Activated naive CD8-positive, alpha-beta T cell treated with anti-CD3 and anti-CD28 coated beads, Interleukin-2, amount 50 U/mL, for 24 hours (primary cell): ENCODE data around the gene HOMER2.
"Not testable (repeated sequence)": the region's sequence is repeated elsewhere in the genome, so short reads cannot be mapped to it uniquely, and the experiment has no call there.

Experiments
- ATAC-seq: fragments of 150-1000 bp; cut with Tn5 transposase; one replicate; pipeline ENCODE4 v1.10.0; 2021
- DNase-seq: peaks from one replicate; pipeline ENCODE4 v3.0.0; 2021
- H3K27ac Mint-ChIP-seq: one replicate; pipeline ENCODE4 v1.8.0; 2021; ENCODE audit warnings: mild to moderate bottlenecking, mixed read lengths
- H3K27me3 Mint-ChIP-seq: one replicate; pipeline ENCODE4 v1.8.0; 2021; ENCODE audit warnings: mixed read lengths
- H3K36me3 Mint-ChIP-seq: one replicate; pipeline ENCODE4 v1.8.0; 2021; ENCODE audit warnings: low read depth, mixed read lengths
- H3K4me1 Mint-ChIP-seq: one replicate; pipeline ENCODE4 v1.8.0; 2021; ENCODE audit warnings: mixed read lengths
- H3K4me3 Mint-ChIP-seq: one replicate; pipeline ENCODE4 v1.8.0; 2021; ENCODE audit warnings: mild to moderate bottlenecking, moderate library complexity, mixed read lengths
- H3K9me3 Mint-ChIP-seq: one replicate; pipeline ENCODE4 v1.8.0; 2021; ENCODE audit warnings: mixed read lengths

The HOMER2 gene

GRCh38 chr15:82839136-82839535 is 113.4 kb downstream of the HOMER2 start:
- Mint-ChIP-seq H3K27ac (no peak overlapping the region), H3K36me3 (peaks cover 31% of the 10 kb centered on the region), H3K27me3 (no peaks in the 10 kb centered on the region), H3K9me3 (peaks cover 3% of the 10 kb centered on the region), H3K4me3 (no peak overlapping the region), H3K4me1 (peaks cover 5% of the 10 kb centered on the region)
- DNase-seq (no peak), ATAC-seq (no peak)

- peaks cover 37% of the 10 kb centered on the region for H3K36me3 Mint-ChIP-seq
- peaks cover 3% of the 10 kb centered on the region for H3K9me3 Mint-ChIP-seq
- no peaks in the 10 kb centered on the region for H3K27me3 Mint-ChIP-seq
- peaks cover 2% of the 10 kb centered on the region for H3K4me1 Mint-ChIP-seq
- H3K4me3 Mint-ChIP-seq: no peak overlapping the region
- ATAC-seq: no peak
- DNase-seq: no peak
- no peak overlapping the region for H3K27ac Mint-ChIP-seq
These were observed 114.3 kb downstream of the HOMER2 start for GRCh38 chr15:82838096-82838735.

DNA sequence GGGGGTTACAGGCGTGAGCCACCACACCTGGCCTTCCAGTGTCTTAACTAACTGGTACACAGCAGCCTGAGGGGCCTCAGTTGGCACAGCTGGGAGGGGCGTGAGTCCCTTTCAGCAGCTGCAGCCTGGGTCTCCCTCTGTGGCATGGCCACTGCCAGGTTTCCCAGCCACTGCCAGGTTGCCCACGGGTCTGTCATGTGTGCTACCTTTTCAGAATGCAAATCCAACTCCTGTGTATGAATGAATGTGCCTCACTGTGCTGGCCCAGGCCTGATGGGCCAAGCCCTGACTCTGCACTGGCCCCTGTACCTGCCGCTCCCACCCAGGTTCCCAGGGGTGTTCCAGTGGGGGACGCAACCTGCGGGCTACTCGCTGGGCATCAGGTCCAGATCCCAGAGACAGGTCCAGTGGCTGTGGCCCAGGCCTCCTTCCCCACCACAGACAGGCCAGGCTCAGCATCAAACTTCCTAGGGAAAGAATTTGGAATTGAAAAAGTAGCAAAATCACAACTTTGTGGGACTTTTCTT is 117.1 kb downstream of the HOMER2 start:
- ATAC-seq: no peak

DNA sequence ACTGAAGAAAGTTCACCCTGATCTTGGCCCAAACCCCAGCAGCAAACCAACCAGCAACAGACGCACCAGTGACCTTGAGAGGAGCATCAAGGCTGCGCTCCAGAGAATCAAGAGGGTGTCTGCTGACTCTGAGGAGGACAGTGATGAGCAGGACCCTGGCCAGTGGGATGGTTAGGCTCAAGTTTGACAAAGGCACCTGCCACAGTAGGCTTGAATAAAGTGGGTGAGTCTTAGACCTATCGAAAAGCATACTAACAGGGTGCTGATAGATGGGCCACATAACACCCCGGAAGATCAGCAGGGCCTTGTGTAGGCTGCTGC is 119.2 kb downstream of the HOMER2 start:
- H3K36me3 Mint-ChIP-seq: peaks cover 70% of the 10 kb centered on the region
- H3K4me3 Mint-ChIP-seq: no peak overlapping the region
- H3K27me3 Mint-ChIP-seq: no peaks in the 10 kb centered on the region
- DNase-seq (no peak), ATAC-seq (no peak)
- H3K9me3 Mint-ChIP-seq: no peaks in the 10 kb centered on the region
- H3K27ac Mint-ChIP-seq: peak overlapping the region; percentile 82
- H3K4me1 Mint-ChIP-seq: peaks cover 30% of the 10 kb centered on the region

More for the DNA sequence above, 117.1 kb downstream of the HOMER2 start:
- peaks cover 59% of the 10 kb centered on the region for H3K36me3 Mint-ChIP-seq
- DNase-seq: no peak
- H3K27me3 Mint-ChIP-seq: no peaks in the 10 kb centered on the region
- H3K4me1 Mint-ChIP-seq: peaks cover 29% of the 10 kb centered on the region
- no peak overlapping the region for H3K4me3 Mint-ChIP-seq
- no peak overlapping the region for H3K27ac Mint-ChIP-seq
- no peaks in the 10 kb centered on the region for H3K9me3 Mint-ChIP-seq

- peaks cover 73% of the 10 kb centered on the region for H3K36me3 Mint-ChIP-seq
- peak; percentile 41 for DNase-seq
- peaks cover 35% of the 10 kb centered on the region for H3K4me1 Mint-ChIP-seq
- H3K27me3 Mint-ChIP-seq: no peaks in the 10 kb centered on the region
- H3K4me3 Mint-ChIP-seq: peak overlapping the region; percentile 32
- ATAC-seq: peak; percentile 85
- peak overlapping the region; percentile 82 for H3K27ac Mint-ChIP-seq
- H3K9me3 Mint-ChIP-seq: no peaks in the 10 kb centered on the region
These were observed 119.7 kb downstream of the HOMER2 start for GRCh38 chr15:82832601-82833361.

DNA sequence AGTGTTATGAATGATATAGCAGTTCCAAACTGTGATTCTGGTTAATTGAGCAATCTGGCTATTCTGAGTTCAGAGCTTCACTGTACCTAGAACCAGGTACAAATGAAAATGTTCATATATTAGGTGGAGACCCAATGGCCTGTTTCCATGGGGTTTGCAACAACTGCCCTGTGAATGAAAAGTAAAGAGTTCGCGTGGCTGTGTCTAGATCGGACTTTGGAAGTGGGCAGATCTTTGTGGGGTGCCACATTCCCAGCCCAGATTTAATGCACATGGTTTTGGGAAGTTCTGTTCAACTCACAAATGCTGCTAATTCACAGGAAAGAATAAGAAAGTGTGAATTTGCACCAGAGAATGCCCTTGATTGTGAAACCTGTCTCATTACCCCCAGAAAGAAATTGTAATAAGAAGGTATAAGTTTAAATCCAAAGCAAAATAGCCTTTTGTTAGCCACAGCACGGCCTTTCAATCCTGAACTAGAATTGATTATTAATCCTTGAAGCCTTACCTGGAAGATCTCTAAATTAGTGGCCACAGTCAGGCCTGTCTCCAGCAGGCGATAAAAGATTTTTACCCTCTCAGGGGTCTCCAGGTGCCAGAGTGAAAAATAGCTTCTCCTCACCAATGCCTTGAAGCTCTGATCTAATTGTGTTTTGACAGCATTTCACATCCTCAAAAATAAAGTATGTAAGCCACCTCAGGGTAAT is 120.5 kb downstream of the HOMER2 start:
- H3K36me3 Mint-ChIP-seq: peaks cover 70% of the 10 kb centered on the region
- no peaks in the 10 kb centered on the region for H3K27me3 Mint-ChIP-seq
- peak overlapping the region; percentile 82 for H3K27ac Mint-ChIP-seq
- no peaks in the 10 kb centered on the region for H3K9me3 Mint-ChIP-seq
- H3K4me3 Mint-ChIP-seq: no peak overlapping the region
- H3K4me1 Mint-ChIP-seq: peaks cover 35% of the 10 kb centered on the region
- peak; percentile 26 for ATAC-seq
- no peak for DNase-seq

- Mint-ChIP-seq H3K4me3 (no peak overlapping the region), H3K4me1 (peaks cover 35% of the 10 kb centered on the region), H3K27me3 (no peaks in the 10 kb centered on the region), H3K27ac (peak overlapping the region; percentile 21), H3K36me3 (peaks cover 63% of the 10 kb centered on the region), H3K9me3 (no peaks in the 10 kb centered on the region)
- ATAC-seq: no peak
- DNase-seq: no peak
These were observed 121.9 kb downstream of the HOMER2 start for GRCh38 chr15:82830427-82831173.

DNA sequence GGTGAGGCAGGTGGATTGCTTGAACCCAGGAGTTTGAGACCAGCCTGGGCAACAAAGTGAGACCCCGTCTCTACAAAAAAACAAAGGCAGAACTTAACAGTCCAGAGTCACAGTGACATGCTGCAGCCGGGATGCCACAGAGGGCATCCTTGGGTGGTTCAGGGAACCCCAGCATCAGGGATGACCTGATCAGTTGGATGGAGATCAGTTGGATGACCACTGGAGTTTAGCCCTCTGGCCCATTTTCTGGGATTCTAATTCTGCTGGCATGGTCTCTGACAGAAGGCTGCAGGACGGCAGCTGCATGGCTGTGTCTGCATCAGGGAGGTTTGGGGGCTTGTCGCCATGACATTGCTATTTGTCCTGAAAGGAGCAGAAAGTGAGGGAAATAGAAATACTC is 123.3 kb downstream of the HOMER2 start:
- Mint-ChIP-seq H3K27ac (no peak overlapping the region), H3K27me3 (no peaks in the 10 kb centered on the region), H3K4me1 (peaks cover 35% of the 10 kb centered on the region), H3K36me3 (peaks cover 55% of the 10 kb centered on the region), H3K4me3 (no peak overlapping the region), H3K9me3 (no peaks in the 10 kb centered on the region)
- ATAC-seq (no peak), DNase-seq (no peak)

DNA sequence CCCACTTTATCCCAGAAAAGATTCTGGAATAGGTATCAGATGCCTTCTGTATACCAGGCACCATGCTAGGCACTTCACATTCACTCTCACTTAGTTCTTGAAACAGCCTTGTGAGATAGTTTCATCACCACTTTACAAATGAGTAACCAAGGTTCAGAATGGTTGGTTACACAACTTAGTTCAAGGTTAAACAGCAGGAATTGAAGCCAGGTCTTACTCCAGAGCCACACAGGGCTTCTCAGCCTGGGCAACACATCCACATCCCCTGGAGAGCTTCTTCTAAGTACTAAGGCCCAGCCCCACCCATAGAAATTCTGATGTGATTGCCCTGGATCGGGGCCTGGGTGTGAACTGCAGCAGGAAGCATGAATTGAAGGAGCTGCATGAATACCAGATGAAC is 124.4 kb downstream of the HOMER2 start:
- no peak for DNase-seq
- H3K27me3 Mint-ChIP-seq: no peaks in the 10 kb centered on the region
- H3K27ac Mint-ChIP-seq: no peak overlapping the region
- no peak for ATAC-seq
- H3K36me3 Mint-ChIP-seq: peaks cover 47% of the 10 kb centered on the region
- no peak overlapping the region for H3K4me3 Mint-ChIP-seq
- H3K9me3 Mint-ChIP-seq: no peaks in the 10 kb centered on the region
- peaks cover 31% of the 10 kb centered on the region for H3K4me1 Mint-ChIP-seq

DNA sequence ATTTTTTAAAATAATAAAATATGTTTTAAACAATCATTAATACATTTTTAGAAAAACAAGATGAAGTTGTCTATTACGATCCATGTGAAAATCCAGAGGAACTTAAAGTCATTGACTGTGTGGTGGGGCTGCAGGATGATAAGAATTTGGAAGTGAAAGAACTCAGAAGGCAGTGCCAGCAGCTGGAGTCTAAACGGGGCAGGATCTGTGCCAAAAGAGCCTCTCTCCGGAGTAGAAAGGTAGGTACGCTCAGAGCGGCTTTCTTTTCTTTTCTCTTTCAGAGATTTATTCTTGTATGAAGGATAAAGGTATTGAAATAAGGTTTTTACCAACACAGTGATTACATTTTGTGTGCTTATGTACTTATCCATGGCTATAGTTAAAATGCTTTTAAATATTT is 129.5 kb downstream of the HOMER2 start:
- Mint-ChIP-seq H3K36me3 (peaks cover 44% of the 10 kb centered on the region), H3K27ac (no peak overlapping the region), H3K4me3 (no peak overlapping the region), H3K27me3 (no peaks in the 10 kb centered on the region), H3K4me1 (peaks cover 2% of the 10 kb centered on the region), H3K9me3 (no peaks in the 10 kb centered on the region)
- DNase-seq: no peak
- no peak for ATAC-seq

DNA sequence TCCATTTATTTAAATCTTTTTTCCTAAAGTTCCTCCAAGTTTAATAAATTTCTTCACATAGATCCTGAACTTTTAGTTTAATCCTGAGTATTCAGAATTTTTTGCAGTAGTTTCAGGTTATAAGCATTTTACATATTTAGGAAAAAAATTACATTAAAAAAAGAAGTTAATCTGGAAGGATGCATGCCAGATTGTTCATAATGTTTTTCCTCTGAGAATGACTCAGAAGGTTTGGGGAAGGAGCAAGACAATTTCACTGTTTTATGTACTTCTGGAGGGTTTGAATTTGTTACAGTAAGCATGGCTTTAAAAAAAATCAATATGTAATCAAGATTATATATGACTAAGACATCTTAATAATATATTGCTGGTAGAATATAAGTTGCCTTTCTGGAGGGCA is 130.7 kb downstream of the HOMER2 start:
- not testable (repeated sequence) for ATAC-seq, H3K9me3 Mint-ChIP-seq, H3K4me3 Mint-ChIP-seq, H3K27ac Mint-ChIP-seq, H3K27me3 Mint-ChIP-seq, DNase-seq, H3K4me1 Mint-ChIP-seq
- peaks cover 43% of the 10 kb centered on the region for H3K36me3 Mint-ChIP-seq

GRCh38 chr15:82821396-82821795 is 131.1 kb downstream of the HOMER2 start:
- DNase-seq, H3K9me3 Mint-ChIP-seq, H3K27me3 Mint-ChIP-seq, H3K27ac Mint-ChIP-seq, H3K4me1 Mint-ChIP-seq, ATAC-seq, H3K4me3 Mint-ChIP-seq: not testable (repeated sequence)
- peaks cover 42% of the 10 kb centered on the region for H3K36me3 Mint-ChIP-seq

DNA sequence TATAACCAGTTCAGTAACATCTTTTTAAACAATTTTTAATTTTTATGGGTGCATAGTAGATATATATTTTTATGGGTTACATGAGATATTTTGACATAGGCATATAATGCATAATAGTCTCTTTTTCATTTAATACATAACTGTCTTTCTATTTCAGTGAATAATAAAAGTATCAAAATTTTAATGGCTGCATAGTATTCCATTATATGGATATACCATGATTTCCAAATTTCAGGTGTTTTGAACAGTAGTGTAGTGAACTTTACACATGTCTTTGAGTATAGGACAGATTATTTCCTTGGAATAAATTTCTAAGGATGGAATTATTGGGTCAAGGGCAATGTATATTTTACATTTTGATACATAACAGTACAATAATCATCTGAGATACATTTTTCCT is 132.4 kb downstream of the HOMER2 start:
- Mint-ChIP-seq H3K4me3 (no peak overlapping the region), H3K9me3 (no peaks in the 10 kb centered on the region), H3K4me1 (peaks cover 7% of the 10 kb centered on the region), H3K27ac (no peak overlapping the region), H3K27me3 (no peaks in the 10 kb centered on the region), H3K36me3 (peaks cover 50% of the 10 kb centered on the region)
- DNase-seq (no peak), ATAC-seq (no peak)

DNA sequence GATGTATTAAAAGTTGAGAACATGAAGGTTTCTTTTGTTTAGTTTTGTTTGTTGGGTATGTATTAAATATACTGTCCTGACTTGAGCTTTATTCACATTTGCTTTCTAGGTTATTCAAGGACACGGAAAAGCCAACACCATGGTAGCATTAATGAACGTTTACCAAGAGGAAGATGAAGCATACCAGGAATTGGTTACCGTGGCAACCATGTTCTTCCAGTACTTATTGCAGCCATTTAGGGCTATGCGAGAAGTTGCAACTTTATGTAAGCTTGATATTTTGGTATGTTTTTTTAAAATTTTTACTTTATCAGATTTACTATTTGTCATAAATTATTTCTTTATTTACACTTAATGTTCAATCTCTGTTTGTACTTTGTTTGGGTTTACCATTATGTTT is 139.5 kb downstream of the HOMER2 start:
- DNase-seq (no peak), ATAC-seq (no peak)
- Mint-ChIP-seq H3K9me3 (no peaks in the 10 kb centered on the region), H3K27me3 (no peaks in the 10 kb centered on the region), H3K27ac (no peak overlapping the region), H3K36me3 (peaks cover 47% of the 10 kb centered on the region), H3K4me1 (peaks cover 53% of the 10 kb centered on the region), H3K4me3 (no peak overlapping the region)
